ENCODE results near the gene PDX1. TPM values are rescaled to one million over a fixed set of nuclear protein-coding genes. Genes with fewer than 3 reads are reported as not detected.

The PDX1 gene
- total RNA-seq, 2 donors from 2014 or later, result not detected

DNA sequence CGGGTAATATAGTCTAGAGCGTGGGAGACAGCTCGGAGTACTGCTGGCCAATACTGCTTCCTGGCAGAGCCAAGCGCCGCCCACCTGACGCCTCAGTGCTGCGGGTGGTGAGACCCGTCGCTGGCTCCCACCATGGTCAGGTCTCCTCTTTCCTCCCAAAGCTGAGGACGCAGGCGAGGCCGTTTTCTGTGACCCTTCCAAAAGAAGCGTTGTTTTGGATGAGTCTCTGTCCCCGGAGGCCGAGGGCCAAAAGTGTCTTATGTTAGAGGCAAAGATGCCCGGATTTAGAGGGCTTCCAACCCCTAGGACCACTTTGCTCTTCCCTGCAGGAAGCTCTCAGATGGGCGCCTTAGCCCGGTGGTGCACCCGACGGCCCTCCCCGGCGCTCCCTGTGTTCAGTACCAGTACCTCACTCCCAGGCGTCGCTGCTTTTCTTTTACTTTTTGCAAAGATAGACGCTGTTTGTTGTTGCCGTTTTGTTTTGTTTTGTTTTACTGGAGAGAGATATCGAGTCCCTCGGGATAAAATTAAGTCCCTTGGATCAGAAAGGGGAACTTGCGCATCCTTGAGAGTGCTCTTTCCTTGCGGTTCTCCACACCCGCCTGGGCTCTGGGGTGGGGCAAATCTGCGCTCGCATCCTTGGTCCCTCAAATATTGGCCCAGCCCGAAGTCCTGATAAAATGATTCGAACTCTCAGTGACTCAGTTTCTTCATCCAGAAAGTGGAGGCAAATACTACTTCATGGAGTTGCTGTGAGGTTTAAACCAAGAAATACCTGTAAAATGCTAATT lies 7.0 kb downstream of the PDX1 start:
- no peaks in the 10 kb centered on the region for H3K9me3 ChIP-seq
- WGBS, result 2% methylated on average over 35 of the region's 35 CpGs
- no peak overlapping the region for H3K4me3 ChIP-seq
- intact Hi-C loops (cut with DNase I), result no loop called here
- TF ChIP-seq, protein P1, sequence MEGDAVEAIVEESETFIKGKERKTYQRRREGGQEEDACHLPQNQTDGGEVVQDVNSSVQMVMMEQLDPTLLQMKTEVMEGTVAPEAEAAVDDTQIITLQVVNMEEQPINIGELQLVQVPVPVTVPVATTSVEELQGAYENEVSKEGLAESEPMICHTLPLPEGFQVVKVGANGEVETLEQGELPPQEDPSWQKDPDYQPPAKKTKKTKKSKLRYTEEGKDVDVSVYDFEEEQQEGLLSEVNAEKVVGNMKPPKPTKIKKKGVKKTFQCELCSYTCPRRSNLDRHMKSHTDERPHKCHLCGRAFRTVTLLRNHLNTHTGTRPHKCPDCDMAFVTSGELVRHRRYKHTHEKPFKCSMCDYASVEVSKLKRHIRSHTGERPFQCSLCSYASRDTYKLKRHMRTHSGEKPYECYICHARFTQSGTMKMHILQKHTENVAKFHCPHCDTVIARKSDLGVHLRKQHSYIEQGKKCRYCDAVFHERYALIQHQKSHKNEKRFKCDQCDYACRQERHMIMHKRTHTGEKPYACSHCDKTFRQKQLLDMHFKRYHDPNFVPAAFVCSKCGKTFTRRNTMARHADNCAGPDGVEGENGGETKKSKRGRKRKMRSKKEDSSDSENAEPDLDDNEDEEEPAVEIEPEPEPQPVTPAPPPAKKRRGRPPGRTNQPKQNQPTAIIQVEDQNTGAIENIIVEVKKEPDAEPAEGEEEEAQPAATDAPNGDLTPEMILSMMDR (IDR thresholded peaks at IDR 0.05), result no peak
- TF ChIP-seq POLR2A (IDR thresholded peaks at IDR 0.05) (no peak), POLR2AphosphoS5 (IDR thresholded peaks at IDR 0.05) (no peak)
- no peak for DNase-seq (ENCODE audit: low spot score)
- no peaks in the 10 kb centered on the region for H3K36me3 ChIP-seq
- peaks cover 75% of the 10 kb centered on the region for H3K27me3 ChIP-seq (replicated peaks; ENCODE audit: insufficient read depth)
- H3K4me1 ChIP-seq (replicated peaks), result no peaks in the 10 kb centered on the region
- no peak overlapping the region for H3K27ac ChIP-seq

DNA sequence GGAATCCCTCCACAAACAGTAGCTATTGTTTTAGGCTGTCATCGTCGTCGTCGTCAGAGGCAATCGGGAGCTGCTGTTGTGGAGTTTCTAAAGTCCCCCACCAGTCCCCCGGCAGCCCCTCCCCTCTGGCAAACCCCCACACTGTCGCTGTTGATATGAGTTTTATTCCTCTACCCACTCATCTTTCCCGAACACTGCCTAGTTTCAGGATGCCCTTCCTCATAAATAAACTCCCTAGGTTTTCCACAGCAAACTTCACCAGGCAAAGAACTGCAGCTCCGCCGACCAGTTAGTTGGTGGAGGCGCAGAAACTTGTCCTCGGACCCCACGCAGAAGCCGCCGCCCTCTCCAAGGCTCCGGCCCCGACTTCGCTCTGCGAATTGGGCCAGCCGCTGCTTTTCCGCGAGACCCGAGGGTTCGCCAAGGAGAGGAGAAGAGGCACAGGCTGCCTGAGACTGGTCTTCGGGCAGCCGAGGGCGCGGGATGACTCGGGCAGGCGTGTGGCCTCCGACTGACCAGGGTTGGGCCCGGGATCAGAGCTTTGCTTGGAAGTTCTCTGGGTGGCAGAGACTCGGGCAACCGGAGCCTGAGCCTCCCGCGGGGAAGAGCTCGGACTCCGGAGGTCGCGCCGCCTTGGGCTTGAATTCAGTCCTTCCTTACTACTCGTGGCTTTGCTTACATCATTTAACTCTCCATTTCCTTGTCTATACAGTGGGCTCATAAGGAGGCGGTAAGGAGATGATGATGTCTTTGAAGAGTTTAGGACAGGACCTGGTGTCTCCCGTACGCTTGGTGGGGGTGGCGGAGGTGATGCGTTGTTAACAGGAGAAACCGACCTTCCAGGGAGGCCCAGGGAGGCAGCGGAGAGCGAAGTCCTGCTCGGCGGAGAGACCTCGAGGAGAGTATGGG lies 7.9 kb downstream of the PDX1 start:
- Histone ChIP-seq H3K4me1 (replicated peaks) (no peaks in the 10 kb centered on the region), H3K9me3 (no peaks in the 10 kb centered on the region), H3K36me3 (no peaks in the 10 kb centered on the region), H3K27me3 (replicated peaks; ENCODE audit: insufficient read depth) (peaks cover 67% of the 10 kb centered on the region), H3K4me3 (no peak overlapping the region), H3K27ac (no peak overlapping the region)
- no peak for DNase-seq (ENCODE audit: low spot score)
- TF ChIP-seq POLR2A (IDR thresholded peaks at IDR 0.05), result no peak
- TF ChIP-seq POLR2AphosphoS5 (IDR thresholded peaks at IDR 0.05), result no peak
- TF ChIP-seq, protein P1 (IDR thresholded peaks at IDR 0.05), result no peak
- intact Hi-C loops (cut with DNase I), result no loop called here
- 5% methylated on average over 53 of the region's 53 CpGs for WGBS

DNA sequence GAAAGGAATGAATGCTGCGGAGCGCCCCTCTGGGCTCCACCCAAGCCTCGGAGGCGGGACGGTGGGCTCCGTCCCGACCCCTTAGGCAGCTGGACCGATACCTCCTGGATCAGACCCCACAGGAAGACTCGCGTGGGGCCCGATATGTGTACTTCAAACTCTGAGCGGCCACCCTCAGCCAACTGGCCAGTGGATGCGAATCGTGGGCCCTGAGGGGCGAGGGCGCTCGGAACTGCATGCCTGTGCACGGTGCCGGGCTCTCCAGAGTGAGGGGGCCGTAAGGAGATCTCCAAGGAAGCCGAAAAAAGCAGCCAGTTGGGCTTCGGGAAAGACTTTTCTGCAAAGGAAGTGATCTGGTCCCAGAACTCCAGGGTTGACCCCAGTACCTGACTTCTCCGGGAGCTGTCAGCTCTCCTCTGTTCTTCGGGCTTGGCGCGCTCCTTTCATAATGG lies 8.6 kb downstream of the PDX1 start:
- H3K4me1 ChIP-seq (replicated peaks), result no peaks in the 10 kb centered on the region
- intact Hi-C loops (cut with DNase I), result no loop called here
- no peak overlapping the region for H3K27ac ChIP-seq
- H3K27me3 ChIP-seq (replicated peaks; ENCODE audit: insufficient read depth), result peaks cover 60% of the 10 kb centered on the region
- no peaks in the 10 kb centered on the region for H3K9me3 ChIP-seq
- no peak overlapping the region for H3K4me3 ChIP-seq
- TF ChIP-seq POLR2AphosphoS5 (IDR thresholded peaks at IDR 0.05) (no peak), POLR2A (IDR thresholded peaks at IDR 0.05) (no peak)
- TF ChIP-seq, protein P1 (IDR thresholded peaks at IDR 0.05), result no peak
- no peaks in the 10 kb centered on the region for H3K36me3 ChIP-seq
- no peak for DNase-seq (ENCODE audit: low spot score)
- 4% methylated on average over 26 of the region's 26 CpGs for WGBS

DNA sequence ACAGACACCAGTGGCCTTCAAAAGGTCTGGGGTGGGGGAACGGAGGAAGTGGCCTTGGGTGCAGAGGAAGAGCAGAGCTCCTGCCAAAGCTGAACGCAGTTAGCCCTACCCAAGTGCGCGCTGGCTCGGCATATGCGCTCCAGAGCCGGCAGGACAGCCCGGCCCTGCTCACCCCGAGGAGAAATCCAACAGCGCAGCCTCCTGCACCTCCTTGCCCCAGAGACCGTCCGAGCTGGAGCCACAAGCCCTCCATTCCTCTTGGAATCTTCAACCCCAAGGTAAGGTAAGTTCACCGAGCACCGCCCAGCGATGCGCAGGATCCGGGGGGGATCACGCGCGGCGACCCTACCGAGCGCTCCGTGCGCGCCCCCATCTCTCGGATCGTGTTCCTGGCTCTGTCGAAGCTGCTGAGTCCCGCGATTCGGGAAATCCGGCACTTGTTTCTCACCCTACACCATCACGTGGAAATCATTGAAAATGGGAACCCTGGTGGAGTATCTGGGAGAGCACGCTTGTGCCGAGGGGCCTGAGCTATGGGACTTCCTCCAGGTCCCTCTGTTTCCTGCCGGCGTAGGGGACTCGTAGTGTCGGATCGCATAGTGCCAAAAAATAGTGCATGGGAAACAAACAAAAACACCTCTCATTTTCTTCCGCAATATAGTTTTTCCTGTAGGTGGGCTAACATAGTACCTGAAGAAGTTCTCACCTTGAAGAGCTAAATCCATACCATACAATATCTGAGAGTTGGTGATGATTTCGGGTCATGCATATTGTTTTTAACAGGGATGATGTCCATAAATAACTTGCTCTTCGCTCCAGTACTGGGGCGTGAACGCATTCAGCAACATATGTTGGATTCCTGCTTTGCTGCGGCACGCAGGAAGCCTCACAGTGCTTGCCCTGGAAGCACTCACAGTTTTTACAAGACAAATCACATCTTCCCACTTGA lies 9.3 kb downstream of the PDX1 start:
- no peak for DNase-seq (ENCODE audit: low spot score)
- Histone ChIP-seq H3K27ac (no peak overlapping the region), H3K4me3 (no peak overlapping the region), H3K27me3 (replicated peaks; ENCODE audit: insufficient read depth) (peaks cover 56% of the 10 kb centered on the region), H3K4me1 (replicated peaks) (no peaks in the 10 kb centered on the region), H3K9me3 (no peaks in the 10 kb centered on the region), H3K36me3 (no peaks in the 10 kb centered on the region)
- 5% methylated on average over 44 of the region's 48 CpGs for WGBS
- intact Hi-C loops (cut with DNase I), result no loop called here
- no peak for TF ChIP-seq POLR2AphosphoS5 (IDR thresholded peaks at IDR 0.05)
- TF ChIP-seq, protein P1 (IDR thresholded peaks at IDR 0.05), result no peak
- TF ChIP-seq POLR2A (IDR thresholded peaks at IDR 0.05), result no peak
